Stomach smooth muscle (tissue), 2 donors: ENCODE measurements around the gene SESN1.

Source experiments
- H3K27ac ChIP-seq: one replicate; pipeline ENCODE4 v1.7.0; 2013; ENCODE audit warnings: mild to moderate bottlenecking, low read length, inconsistent platforms
- H3K27me3 ChIP-seq, 2 donors: one replicate each; pipeline ENCODE4 v1.7.0; 2013; ENCODE audit warnings: low read length in 2 of 2; ENCODE audit not compliant: insufficient read depth in 2 of 2, control insufficient read depth in 1 of 2
- H3K36me3 ChIP-seq, 2 donors: one replicate each; pipeline ENCODE4 v1.7.0; 2013; ENCODE audit warnings: low read length in 2 of 2; ENCODE audit not compliant: control insufficient read depth in 2 of 2, insufficient read depth in 2 of 2
- H3K4me1 ChIP-seq: one replicate; pipeline ENCODE4 v1.7.0; 2013; ENCODE audit warnings: low read length; ENCODE audit not compliant: control insufficient read depth, insufficient read depth
- H3K4me3 ChIP-seq, 2 donors: one replicate each; pipeline ENCODE4 v1.7.0; 2013; ENCODE audit warnings: low read length in 2 of 2
- H3K9ac ChIP-seq, 2 donors: one replicate each; pipeline ENCODE4 v1.7.0; 2013; ENCODE audit warnings: low read length in 2 of 2, mild to moderate bottlenecking in 1 of 2
- H3K9me3 ChIP-seq, 2 donors: one replicate each; pipeline ENCODE4 v1.7.0; 2013; ENCODE audit warnings: low read length in 2 of 2; ENCODE audit not compliant: control insufficient read depth in 2 of 2
- donor health status: healthy.
- donor health status: Pancreatic carcinoma.

The SESN1 gene

DNA sequence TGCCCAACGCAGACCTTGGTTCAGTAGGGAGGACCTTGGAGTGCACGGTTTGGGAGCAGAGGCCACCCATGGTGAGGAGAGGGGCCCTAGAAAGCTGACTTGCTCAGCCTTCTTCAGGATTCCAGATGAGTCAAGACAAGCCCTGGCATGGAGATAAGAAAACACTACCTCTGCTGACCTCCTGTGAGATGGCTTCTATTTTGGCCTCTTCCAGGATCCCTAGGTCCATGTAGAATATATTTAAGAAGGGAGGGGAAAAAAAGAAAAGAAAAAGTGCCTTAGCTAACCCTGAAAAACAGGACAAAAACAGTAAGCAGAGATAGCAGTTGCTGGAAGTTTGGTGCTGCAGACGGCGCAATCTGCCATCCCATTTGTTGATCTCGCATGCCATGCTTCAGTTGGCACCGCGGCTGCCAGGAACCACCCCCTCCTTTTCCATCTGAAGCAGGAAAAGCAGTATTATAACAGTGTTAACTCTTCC lies 146.4 kb downstream of the SESN1 start:
- Histone ChIP-seq H3K27ac (peak overlapping the region; percentile 96), H3K36me3 (no peaks in the 10 kb centered on the region), H3K9me3 (no peaks in the 10 kb centered on the region), H3K4me3 (no peak overlapping the region), H3K9ac (no peak overlapping the region), H3K4me1 (peaks cover 66% of the 10 kb centered on the region), H3K27me3 (no peaks in the 10 kb centered on the region)

DNA sequence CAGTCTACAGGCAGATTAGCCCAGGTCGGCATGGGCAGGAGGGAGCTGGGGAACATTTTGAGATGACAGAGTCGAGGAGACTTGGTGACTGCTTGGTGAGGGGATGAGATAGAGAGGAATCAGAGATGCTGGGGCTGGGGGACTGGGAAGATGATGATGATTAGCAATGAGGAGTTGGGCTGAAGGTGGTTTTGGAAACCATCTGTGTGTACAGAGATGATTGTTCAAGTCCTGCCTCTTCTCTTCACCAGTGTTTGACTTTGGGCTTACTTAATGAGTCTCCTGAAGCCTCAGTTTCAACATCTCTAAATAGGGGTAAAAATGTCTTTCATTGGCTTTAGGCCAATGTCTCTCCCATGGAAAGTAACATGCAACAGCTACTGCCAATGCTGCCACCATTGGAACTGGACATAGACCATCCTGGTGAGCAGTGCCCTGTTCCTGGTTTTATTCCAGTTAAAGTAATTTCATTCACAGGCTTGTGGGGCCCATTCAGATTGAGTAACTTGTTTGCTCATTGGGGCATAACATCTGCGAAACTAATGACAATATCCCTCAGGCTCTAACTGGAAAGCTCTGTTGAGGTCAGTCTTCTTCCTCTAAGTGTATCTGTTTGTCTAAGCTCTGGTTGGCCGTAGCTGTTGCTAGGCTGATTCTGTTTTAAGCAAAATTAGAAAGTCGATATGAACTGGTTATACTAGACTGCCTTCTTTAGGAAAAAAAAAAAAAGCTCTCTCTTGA lies 147.4 kb downstream of the SESN1 start:
- H3K9me3 ChIP-seq, result no peaks in the 10 kb centered on the region
- peak overlapping the region; percentile 96 for H3K27ac ChIP-seq
- peak overlapping the region; percentile 44 for H3K4me3 ChIP-seq
- peak overlapping the region; percentile 36 to 66 for H3K9ac ChIP-seq
- no peaks in the 10 kb centered on the region for H3K27me3 ChIP-seq
- H3K4me1 ChIP-seq, result peaks cover 66% of the 10 kb centered on the region
- no peaks in the 10 kb centered on the region for H3K36me3 ChIP-seq

DNA sequence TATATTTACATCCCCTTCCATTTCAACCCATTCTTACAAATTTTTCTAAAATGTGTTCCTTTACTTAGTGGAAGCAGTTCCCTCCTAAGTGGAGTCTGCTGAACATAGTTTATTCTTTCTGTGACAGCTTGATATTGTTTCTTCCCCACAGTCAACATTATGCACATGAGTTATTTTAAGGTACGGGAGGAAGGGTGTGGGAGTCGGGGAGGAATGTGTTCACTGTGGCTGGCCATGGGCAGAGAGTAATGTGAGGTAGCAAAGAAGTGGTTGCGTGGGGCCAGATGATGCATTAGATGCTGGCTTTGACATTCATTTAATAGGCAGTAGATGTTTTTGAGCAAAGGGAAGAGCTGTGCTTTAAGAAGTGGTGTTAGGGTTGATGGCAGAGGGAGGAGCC lies 148.0 kb downstream of the SESN1 start:
- H3K27ac ChIP-seq, result peak overlapping the region; percentile 96
- no peaks in the 10 kb centered on the region for H3K36me3 ChIP-seq
- H3K9ac ChIP-seq, result peak overlapping the region in 1 of 2 donors; percentile 66
- peaks cover 61% of the 10 kb centered on the region for H3K4me1 ChIP-seq
- no peaks in the 10 kb centered on the region for H3K9me3 ChIP-seq
- H3K27me3 ChIP-seq, result no peaks in the 10 kb centered on the region
- peak overlapping the region; percentile 44 for H3K4me3 ChIP-seq

DNA sequence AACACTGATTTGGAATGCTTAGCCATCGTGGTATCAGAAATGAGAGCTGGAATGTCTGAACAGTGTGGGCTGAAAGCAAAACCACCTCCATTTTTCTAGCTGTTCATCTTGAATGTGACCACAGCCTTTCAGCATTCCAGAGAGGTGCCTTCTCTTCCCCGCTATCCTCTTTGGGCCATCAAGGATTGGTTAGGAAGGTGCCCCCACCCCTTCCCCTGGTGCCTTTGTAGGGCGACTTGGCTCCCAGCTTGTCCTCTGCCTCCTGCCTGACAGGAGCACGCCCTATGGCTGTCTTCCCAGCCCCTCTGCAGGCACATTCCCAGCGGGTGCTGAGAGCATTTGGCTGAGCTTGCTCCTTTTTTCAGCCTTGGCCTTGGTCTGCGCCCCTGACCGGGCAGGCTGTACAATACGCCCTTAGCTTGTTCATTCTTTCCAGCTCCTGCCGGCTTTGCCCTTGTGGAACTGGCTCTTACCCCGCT lies 148.9 kb downstream of the SESN1 start:
- H3K4me1 ChIP-seq, result peaks cover 53% of the 10 kb centered on the region
- no peaks in the 10 kb centered on the region for H3K36me3 ChIP-seq
- peak overlapping the region; percentile 44 to 66 for H3K4me3 ChIP-seq
- H3K27me3 ChIP-seq, result no peaks in the 10 kb centered on the region
- no peaks in the 10 kb centered on the region for H3K9me3 ChIP-seq
- H3K9ac ChIP-seq, result peak overlapping the region; percentile 66
- peak overlapping the region; percentile 96 for H3K27ac ChIP-seq

DNA sequence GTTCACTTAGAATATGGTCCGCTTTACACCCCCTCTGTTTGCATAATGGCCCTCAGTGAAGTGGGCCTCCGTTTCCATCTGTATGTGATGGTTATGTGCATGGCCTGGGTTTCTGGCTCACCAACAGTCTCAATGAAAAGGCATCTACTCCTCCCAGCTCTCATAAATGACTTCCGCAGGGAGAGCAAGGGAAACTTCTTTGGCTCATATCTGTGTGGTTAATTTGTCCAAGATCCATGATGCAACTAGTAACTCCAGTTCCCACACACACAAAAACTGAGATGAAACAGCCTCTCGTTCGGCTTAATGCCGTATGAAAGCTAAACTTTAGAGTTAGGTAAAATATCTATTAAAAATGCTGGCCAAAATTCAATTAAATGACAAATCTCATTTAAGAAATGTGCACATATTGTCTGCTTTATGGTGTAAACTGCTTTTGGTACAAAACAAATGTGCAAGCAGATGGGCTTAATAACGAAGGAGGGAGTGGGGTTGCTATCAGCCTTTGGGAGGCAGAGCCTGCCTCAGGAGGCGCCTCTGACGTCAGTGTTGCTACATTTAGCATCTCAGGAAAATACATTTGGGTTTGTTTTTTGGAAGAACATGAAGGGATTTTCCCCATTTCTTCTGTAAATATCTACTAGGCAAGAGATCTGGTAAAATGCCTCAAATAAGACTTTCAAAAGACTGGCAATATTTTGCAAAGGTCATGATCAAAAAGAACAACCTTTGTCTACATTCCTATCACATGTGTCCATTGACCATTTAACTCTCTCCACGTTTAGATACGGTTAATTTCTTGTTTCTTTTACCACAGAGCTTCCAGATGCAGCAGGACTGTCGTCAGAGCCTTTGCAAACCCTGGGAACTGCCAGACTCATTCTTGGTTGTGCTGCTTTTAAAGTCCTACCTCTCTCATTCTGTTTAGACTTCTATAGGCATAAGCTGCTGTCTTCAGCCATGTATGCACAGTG lies 149.7 kb downstream of the SESN1 start:
- Histone ChIP-seq H3K4me3 (peak overlapping the region; percentile 44 to 66), H3K9ac (peak overlapping the region; percentile 66), H3K4me1 (peaks cover 53% of the 10 kb centered on the region)

DNA sequence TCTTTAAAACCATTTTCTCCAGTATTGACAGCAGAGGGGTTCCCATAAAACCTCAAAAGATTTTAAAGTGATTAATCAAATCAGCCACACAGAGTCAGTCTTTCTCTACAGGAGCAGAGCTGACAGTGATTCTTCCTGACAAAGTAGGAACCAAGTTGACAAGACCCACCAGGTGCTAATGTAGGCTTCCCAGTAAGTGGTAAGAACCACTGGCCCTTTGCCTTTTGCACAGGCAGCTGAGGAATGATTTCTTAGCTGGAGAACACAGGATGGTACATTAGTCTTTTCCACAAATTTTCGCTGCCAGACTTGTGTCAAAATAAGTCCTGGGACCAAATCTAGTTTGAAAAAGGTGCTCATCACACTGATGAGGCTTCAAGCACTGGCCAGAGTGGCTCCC lies 150.6 kb downstream of the SESN1 start:
- no peaks in the 10 kb centered on the region for H3K9me3 ChIP-seq
- peak overlapping the region; percentile 7 to 29 for H3K4me3 ChIP-seq
- H3K9ac ChIP-seq, result peak overlapping the region in 1 of 2 donors; percentile 40
- no peaks in the 10 kb centered on the region for H3K36me3 ChIP-seq
- H3K27me3 ChIP-seq, result no peaks in the 10 kb centered on the region
- H3K27ac ChIP-seq, result peak overlapping the region; percentile 96
- peaks cover 48% of the 10 kb centered on the region for H3K4me1 ChIP-seq

More for the DNA sequence above, 149.7 kb downstream of the SESN1 start:
- Histone ChIP-seq H3K9me3 (no peaks in the 10 kb centered on the region), H3K36me3 (no peaks in the 10 kb centered on the region), H3K27ac (peak overlapping the region; percentile 96), H3K27me3 (no peaks in the 10 kb centered on the region)

DNA sequence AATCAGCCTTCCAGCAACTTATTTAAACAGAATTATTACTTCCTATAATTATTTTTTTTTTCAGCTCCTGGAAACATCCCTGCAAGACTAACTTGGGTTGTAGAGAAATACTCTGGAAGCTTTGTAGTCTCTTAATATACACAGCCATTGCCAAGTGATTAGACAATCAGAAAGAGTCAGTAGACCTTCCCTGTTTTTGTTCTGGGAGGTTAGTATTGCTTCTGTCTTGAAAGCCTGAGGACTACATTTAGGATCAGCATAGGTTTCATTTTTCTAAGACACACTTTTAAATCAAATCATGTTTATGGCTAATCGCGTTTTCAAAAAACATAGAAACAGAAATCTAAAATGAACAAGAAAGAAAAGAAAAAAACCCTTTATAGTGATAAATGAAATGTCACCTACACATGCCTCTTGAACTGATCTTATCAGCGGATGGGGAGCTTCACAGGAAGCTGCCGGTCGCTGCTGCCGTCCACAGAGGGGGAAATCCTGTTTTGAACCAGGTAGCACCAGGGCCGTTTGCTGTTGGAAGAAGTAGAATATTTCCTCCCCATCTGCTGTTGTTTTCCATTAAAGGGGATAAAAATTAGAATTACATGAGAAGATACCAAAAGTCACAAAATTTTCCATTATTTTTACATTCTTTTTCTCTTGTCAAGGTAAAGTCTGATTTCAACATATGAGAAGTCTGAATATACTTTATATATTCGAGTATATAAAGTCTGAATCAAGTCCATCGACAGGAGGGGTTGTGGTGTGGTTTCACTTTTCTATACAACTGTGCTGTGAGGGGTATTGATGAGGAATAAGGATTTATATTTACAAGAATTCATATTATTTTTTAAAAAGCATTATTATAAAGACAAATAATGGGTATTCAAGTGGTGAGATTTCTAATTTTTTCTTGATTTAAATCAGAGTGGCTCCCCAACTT lies 151.8 kb downstream of the SESN1 start:
- no peaks in the 10 kb centered on the region for H3K9me3 ChIP-seq
- no peak overlapping the region for H3K4me3 ChIP-seq
- H3K27ac ChIP-seq, result peak overlapping the region; percentile 55
- peaks cover 36% of the 10 kb centered on the region for H3K4me1 ChIP-seq
- H3K27me3 ChIP-seq, result no peaks in the 10 kb centered on the region
- H3K9ac ChIP-seq, result no peak overlapping the region
- no peaks in the 10 kb centered on the region for H3K36me3 ChIP-seq

DNA sequence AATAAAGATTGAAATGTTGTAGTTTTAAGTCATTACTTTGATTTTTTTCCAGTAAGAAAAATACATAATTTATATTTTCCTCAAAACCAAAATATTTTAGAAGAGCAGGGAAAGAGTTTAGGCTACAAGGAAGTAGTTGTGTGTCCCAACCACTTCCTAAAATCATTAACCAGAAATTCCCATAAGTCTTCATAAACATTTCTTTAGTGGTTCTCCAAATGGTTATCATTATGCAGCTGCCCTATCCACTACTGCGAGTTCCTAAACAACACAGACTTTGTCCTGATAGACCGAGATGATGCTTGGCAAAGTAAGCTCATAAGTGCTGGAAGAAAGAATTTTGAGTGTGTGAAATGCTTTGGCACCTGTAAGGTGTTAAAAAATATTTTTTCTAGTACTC lies 152.8 kb downstream of the SESN1 start:
- H3K4me1 ChIP-seq, result peaks cover 26% of the 10 kb centered on the region
- H3K27me3 ChIP-seq, result no peaks in the 10 kb centered on the region
- H3K27ac ChIP-seq, result no peak overlapping the region
- H3K36me3 ChIP-seq, result no peaks in the 10 kb centered on the region
- H3K4me3 ChIP-seq, result no peak overlapping the region
- H3K9ac ChIP-seq, result no peak overlapping the region
- H3K9me3 ChIP-seq, result no peaks in the 10 kb centered on the region

DNA sequence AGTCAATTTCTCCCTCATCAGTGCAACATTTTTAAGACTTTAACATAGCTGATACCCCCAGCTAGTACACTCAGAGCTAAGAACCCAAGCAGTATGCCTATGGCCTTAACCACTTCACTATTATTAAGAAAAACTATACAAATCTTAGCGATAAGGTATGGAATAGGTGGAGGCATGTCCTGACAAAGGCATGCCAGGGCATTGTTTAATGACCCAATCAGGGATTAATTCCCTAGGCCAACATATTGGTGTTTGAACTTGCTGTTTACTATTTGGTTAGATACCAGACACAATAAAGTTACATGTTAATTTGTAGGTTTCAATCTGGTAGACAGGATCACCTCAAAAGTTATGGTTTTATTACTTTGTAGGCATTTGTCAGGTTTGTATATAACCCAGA lies 153.4 kb downstream of the SESN1 start:
- Histone ChIP-seq H3K27ac (no peak overlapping the region), H3K4me1 (peaks cover 24% of the 10 kb centered on the region), H3K27me3 (no peaks in the 10 kb centered on the region), H3K9me3 (no peaks in the 10 kb centered on the region), H3K36me3 (no peaks in the 10 kb centered on the region), H3K9ac (no peak overlapping the region), H3K4me3 (no peak overlapping the region)

DNA sequence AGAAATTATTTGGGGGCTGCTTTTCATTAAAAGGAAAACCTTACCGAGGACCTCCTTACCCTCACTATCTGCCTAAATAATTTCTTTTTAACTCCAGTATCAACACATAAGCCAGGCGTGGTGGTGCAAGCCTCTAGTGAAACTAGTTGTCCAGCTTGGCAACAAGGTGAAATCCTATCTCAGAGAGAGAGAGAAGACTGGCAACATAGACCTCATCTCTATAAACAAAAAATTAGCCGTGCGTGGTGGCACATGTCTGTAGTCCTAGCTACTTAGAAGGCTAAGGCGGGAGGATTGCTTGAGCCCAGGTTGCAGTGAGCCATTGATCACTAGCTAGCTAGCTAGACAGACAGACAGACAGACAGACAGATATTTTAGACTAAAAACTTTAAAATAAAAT lies 153.9 kb downstream of the SESN1 start:
- Histone ChIP-seq H3K36me3 (no peaks in the 10 kb centered on the region), H3K9ac (no peak overlapping the region), H3K4me3 (no peak overlapping the region), H3K9me3 (no peaks in the 10 kb centered on the region), H3K4me1 (peaks cover 20% of the 10 kb centered on the region), H3K27me3 (no peaks in the 10 kb centered on the region), H3K27ac (no peak overlapping the region)
